PC-9 (cell line): Measurements from ENCODE around the gene KPNB1.

Source experiments
- EZH2 ChIP-seq: fragments of 200-600 bp; sonication (generic); IDR thresholded peaks from 2 replicates; pipeline ENCODE4 v1.8.0; 2017; ENCODE audit warnings: antibody characterized with exemption, low read depth
- TF ChIP-seq, protein P1 (sequence below): fragments of 200-600 bp; sonication (generic); conservative IDR thresholded peaks from 2 replicates; pipeline ENCODE4 v1.6.1; 2017; ENCODE audit warnings: mixed run types, antibody characterized with exemption, mild to moderate bottlenecking, moderate library complexity

DNA sequence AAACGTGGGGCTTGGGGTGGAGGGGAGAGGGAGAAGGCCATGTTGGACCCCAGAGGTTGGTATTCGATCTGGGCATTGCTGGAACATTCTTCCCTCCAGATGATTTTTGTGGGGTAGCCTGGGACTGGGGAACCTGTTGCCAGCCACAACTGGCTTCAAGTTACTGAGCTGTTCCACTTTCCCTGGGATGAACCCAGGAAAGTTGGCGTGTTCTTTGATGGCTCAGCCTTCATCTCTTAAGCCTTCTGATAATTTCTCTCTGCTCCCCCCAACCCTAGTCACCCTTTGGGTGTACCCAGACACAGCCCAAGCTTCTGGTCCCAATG is 85.4 kb downstream of the KPNB1 start:
- no peak for TF ChIP-seq EZH2
- TF ChIP-seq, protein P1, sequence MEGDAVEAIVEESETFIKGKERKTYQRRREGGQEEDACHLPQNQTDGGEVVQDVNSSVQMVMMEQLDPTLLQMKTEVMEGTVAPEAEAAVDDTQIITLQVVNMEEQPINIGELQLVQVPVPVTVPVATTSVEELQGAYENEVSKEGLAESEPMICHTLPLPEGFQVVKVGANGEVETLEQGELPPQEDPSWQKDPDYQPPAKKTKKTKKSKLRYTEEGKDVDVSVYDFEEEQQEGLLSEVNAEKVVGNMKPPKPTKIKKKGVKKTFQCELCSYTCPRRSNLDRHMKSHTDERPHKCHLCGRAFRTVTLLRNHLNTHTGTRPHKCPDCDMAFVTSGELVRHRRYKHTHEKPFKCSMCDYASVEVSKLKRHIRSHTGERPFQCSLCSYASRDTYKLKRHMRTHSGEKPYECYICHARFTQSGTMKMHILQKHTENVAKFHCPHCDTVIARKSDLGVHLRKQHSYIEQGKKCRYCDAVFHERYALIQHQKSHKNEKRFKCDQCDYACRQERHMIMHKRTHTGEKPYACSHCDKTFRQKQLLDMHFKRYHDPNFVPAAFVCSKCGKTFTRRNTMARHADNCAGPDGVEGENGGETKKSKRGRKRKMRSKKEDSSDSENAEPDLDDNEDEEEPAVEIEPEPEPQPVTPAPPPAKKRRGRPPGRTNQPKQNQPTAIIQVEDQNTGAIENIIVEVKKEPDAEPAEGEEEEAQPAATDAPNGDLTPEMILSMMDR = no peak
